Measurements from ENCODE around the gene POLR1G.
"Not testable (repeated sequence)": the region's sequence is repeated elsewhere in the genome, so short reads cannot be mapped to it uniquely, and the experiment has no call there.

POLR1G gene

GRCh38 chr19:45402298-45403061 is 4.0 kb upstream of the POLR1G start:
- Histone ChIP-seq H3K9me3 (replicated peaks; ENCODE audit: low read length) (no peaks in the 10 kb centered on the region), H3K4me3 (ENCODE audit: low read length) (peak overlapping the region; percentile 41), H3K4me1 (ENCODE audit: control insufficient read depth, insufficient read depth, low read length) (peaks cover 44% of the 10 kb centered on the region), H3K36me3 (ENCODE audit: insufficient read depth, low read length) (no peaks in the 10 kb centered on the region), H3K27me3 (ENCODE audit: control insufficient read depth, insufficient read depth, low read length) (no peaks in the 10 kb centered on the region), H3K9ac (ENCODE audit: low read depth, low read length) (peak overlapping the region; percentile 97), H3K4me2 (ENCODE audit: low read length) (peak overlapping the region; percentile 89)

GRCh38 chr19:45403272-45403671 is 3.2 kb upstream of the POLR1G start:
- H3K36me3 ChIP-seq (ENCODE audit: insufficient read depth, low read length): no peaks in the 10 kb centered on the region
- no peaks in the 10 kb centered on the region for H3K9me3 ChIP-seq (replicated peaks; ENCODE audit: low read length)
- no peaks in the 10 kb centered on the region for H3K27me3 ChIP-seq (ENCODE audit: control insufficient read depth, insufficient read depth, low read length)
- H3K4me1 ChIP-seq (ENCODE audit: control insufficient read depth, insufficient read depth, low read length): peaks cover 48% of the 10 kb centered on the region
- peak overlapping the region; percentile 89 for H3K4me2 ChIP-seq (ENCODE audit: low read length)
- H3K9ac ChIP-seq (ENCODE audit: low read depth, low read length): peak overlapping the region; percentile 97
- H3K4me3 ChIP-seq (ENCODE audit: low read length): peak overlapping the region; percentile 84

- Histone ChIP-seq H3K4me3 (ENCODE audit: low read length) (peak overlapping the region; percentile 84), H3K4me2 (ENCODE audit: low read length) (peak overlapping the region; percentile 89), H3K27me3 (ENCODE audit: control insufficient read depth, insufficient read depth, low read length) (no peaks in the 10 kb centered on the region), H3K9me3 (replicated peaks; ENCODE audit: low read length) (no peaks in the 10 kb centered on the region), H3K36me3 (ENCODE audit: insufficient read depth, low read length) (no peaks in the 10 kb centered on the region), H3K4me1 (ENCODE audit: control insufficient read depth, insufficient read depth, low read length) (peaks cover 46% of the 10 kb centered on the region), H3K9ac (ENCODE audit: low read depth, low read length) (peak overlapping the region; percentile 97)
These were observed 2.5 kb upstream of the POLR1G start for GRCh38 chr19:45403781-45404556.

- Histone ChIP-seq H3K9me3 (replicated peaks; ENCODE audit: low read length) (no peaks in the 10 kb centered on the region), H3K36me3 (ENCODE audit: insufficient read depth, low read length) (no peaks in the 10 kb centered on the region), H3K9ac (ENCODE audit: low read depth, low read length) (peak within 1 kb of the TSS; percentile 97), H3K4me2 (ENCODE audit: low read length) (peak within 1 kb of the TSS; percentile 89), H3K4me1 (ENCODE audit: control insufficient read depth, insufficient read depth, low read length) (peaks cover 51% of the 10 kb centered on the region), H3K4me3 (ENCODE audit: low read length) (peak within 1 kb of the TSS; percentile 84), H3K27me3 (ENCODE audit: control insufficient read depth, insufficient read depth, low read length) (no peaks in the 10 kb centered on the region)
These were observed 1.6 kb upstream of the POLR1G start, which contains the start of gene PPP1R13L for GRCh38 chr19:45404557-45405434. PPP1R13L (minus strand) TSS chr19:45405069; CDS start chr19:45398318, 6,751 bp downstream.

GRCh38 chr19:45405435-45406225 is 814 bp upstream of the POLR1G start:
- peak overlapping the region; percentile 97 for H3K9ac ChIP-seq (ENCODE audit: low read depth, low read length)
- no peaks in the 10 kb centered on the region for H3K9me3 ChIP-seq (replicated peaks; ENCODE audit: low read length)
- H3K4me3 ChIP-seq (ENCODE audit: low read length): peak overlapping the region; percentile 84
- H3K36me3 ChIP-seq (ENCODE audit: insufficient read depth, low read length): no peaks in the 10 kb centered on the region
- peaks cover 51% of the 10 kb centered on the region for H3K4me1 ChIP-seq (ENCODE audit: control insufficient read depth, insufficient read depth, low read length)
- peak overlapping the region; percentile 89 for H3K4me2 ChIP-seq (ENCODE audit: low read length)
- no peaks in the 10 kb centered on the region for H3K27me3 ChIP-seq (ENCODE audit: control insufficient read depth, insufficient read depth, low read length)

- H3K4me3 ChIP-seq (ENCODE audit: low read length): peak overlapping the region; percentile 84
- peaks cover 51% of the 10 kb centered on the region for H3K4me1 ChIP-seq (ENCODE audit: control insufficient read depth, insufficient read depth, low read length)
These were observed 589 bp downstream of the POLR1G start for GRCh38 chr19:45407091-45407375.

GRCh38 chr19:45407585-45407984 is 1.1 kb downstream of the POLR1G start:
- Histone ChIP-seq H3K4me2 (ENCODE audit: low read length) (peak overlapping the region; percentile 89), H3K4me1 (ENCODE audit: control insufficient read depth, insufficient read depth, low read length) (peaks cover 45% of the 10 kb centered on the region), H3K4me3 (ENCODE audit: low read length) (peak overlapping the region; percentile 84), H3K9ac (ENCODE audit: low read depth, low read length) (peak overlapping the region; percentile 97), H3K36me3 (ENCODE audit: insufficient read depth, low read length) (peaks cover 14% of the 10 kb centered on the region)
- H3K27me3 ChIP-seq (ENCODE audit: control insufficient read depth, insufficient read depth, low read length); H3K9me3 ChIP-seq (replicated peaks; ENCODE audit: low read length): not testable (repeated sequence)

More at GRCh38 chr19:45407091-45407375, 589 bp downstream of the POLR1G start:
- no peaks in the 10 kb centered on the region for H3K9me3 ChIP-seq (replicated peaks; ENCODE audit: low read length)
- H3K9ac ChIP-seq (ENCODE audit: low read depth, low read length): peak overlapping the region; percentile 97
- H3K36me3 ChIP-seq (ENCODE audit: insufficient read depth, low read length): peaks cover 8% of the 10 kb centered on the region
- H3K27me3 ChIP-seq (ENCODE audit: control insufficient read depth, insufficient read depth, low read length): no peaks in the 10 kb centered on the region
- H3K4me2 ChIP-seq (ENCODE audit: low read length): peak overlapping the region; percentile 89

GRCh38 chr19:45408121-45408520 is 1.7 kb downstream of the POLR1G start:
- Histone ChIP-seq H3K36me3 (ENCODE audit: insufficient read depth, low read length) (peaks cover 19% of the 10 kb centered on the region), H3K4me1 (ENCODE audit: control insufficient read depth, insufficient read depth, low read length) (peaks cover 40% of the 10 kb centered on the region), H3K9me3 (replicated peaks; ENCODE audit: low read length) (no peaks in the 10 kb centered on the region), H3K9ac (ENCODE audit: low read depth, low read length) (no peak overlapping the region), H3K27me3 (ENCODE audit: control insufficient read depth, insufficient read depth, low read length) (no peaks in the 10 kb centered on the region), H3K4me2 (ENCODE audit: low read length) (no peak overlapping the region), H3K4me3 (ENCODE audit: low read length) (no peak overlapping the region)

- no peak overlapping the region for H3K4me3 ChIP-seq (ENCODE audit: low read length)
- H3K27me3 ChIP-seq (ENCODE audit: control insufficient read depth, insufficient read depth, low read length): no peaks in the 10 kb centered on the region
- no peak overlapping the region for H3K4me2 ChIP-seq (ENCODE audit: low read length)
- peaks cover 32% of the 10 kb centered on the region for H3K4me1 ChIP-seq (ENCODE audit: control insufficient read depth, insufficient read depth, low read length)
- H3K9me3 ChIP-seq (replicated peaks; ENCODE audit: low read length): no peaks in the 10 kb centered on the region
- H3K36me3 ChIP-seq (ENCODE audit: insufficient read depth, low read length): peaks cover 28% of the 10 kb centered on the region
- H3K9ac ChIP-seq (ENCODE audit: low read depth, low read length): peak overlapping the region; percentile 11
These were observed 2.5 kb downstream of the POLR1G start for GRCh38 chr19:45408830-45409556.

GRCh38 chr19:45409557-45409920 is 3.1 kb downstream of the POLR1G start:
- H3K9me3 ChIP-seq (replicated peaks; ENCODE audit: low read length): no peaks in the 10 kb centered on the region
- no peak overlapping the region for H3K4me3 ChIP-seq (ENCODE audit: low read length)
- H3K4me1 ChIP-seq (ENCODE audit: control insufficient read depth, insufficient read depth, low read length): peaks cover 26% of the 10 kb centered on the region
- H3K36me3 ChIP-seq (ENCODE audit: insufficient read depth, low read length): peaks cover 33% of the 10 kb centered on the region
- H3K4me2 ChIP-seq (ENCODE audit: low read length): no peak overlapping the region
- no peaks in the 10 kb centered on the region for H3K27me3 ChIP-seq (ENCODE audit: control insufficient read depth, insufficient read depth, low read length)
- H3K9ac ChIP-seq (ENCODE audit: low read depth, low read length): peak overlapping the region; percentile 11

Measured in skeletal muscle satellite cell (primary cell).